ENCODE measurements around the gene DERA.

The DERA gene

DNA sequence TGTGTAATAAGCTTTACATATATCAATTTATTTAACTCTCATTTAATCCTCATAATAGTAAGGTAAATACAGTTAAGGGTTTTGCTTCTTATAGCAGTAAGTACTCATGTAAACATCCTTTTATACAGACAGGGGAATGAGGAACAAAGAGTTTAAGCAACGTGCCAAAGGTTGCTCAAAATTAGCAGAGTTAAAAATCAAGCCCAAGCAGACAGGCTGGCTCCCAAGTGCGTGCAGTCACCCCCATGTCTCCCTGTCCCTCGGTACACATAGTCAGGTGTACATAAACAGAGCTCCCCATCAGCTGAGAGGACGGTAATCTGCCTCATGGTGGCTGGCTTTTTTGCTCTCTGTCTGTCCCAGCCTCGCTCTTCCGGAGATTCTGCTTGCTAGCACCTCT lies 126.4 kb downstream of the DERA start:
- ATAC-seq (ENCODE audit: insufficient read depth, low read depth), result no peak

DNA sequence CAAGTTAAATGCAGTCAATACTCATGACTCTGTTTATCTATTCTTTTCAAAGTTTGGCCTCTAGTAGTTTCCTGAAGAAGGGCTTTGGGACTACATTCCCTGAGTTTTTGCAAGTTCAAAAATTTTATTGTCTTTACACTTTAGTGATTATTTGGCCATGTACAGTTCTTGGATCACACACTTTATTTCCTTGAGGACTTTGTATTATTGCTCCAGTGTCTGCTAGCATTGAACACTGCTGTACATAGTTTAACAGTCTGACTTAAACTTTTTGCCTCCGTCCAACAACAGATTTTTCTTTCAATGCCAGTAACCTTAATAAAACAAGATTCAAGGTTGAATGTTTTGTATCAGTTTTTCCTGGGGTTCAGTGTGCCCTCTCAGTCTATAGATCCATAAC lies 132.3 kb downstream of the DERA start:
- Histone ChIP-seq H3K79me2 (ENCODE audit: insufficient read depth, low read length) (no peaks in the 10 kb centered on the region), H2AFZ (ENCODE audit: low read depth, low read length) (no peak overlapping the region), H3K9ac (ENCODE audit: low read depth, low read length) (no peak overlapping the region), H3K27me3 (ENCODE audit: insufficient read depth, low read length, poor library complexity) (no peaks in the 10 kb centered on the region), H4K20me1 (ENCODE audit: insufficient read depth, low read length) (no peaks in the 10 kb centered on the region), H3K4me1 (ENCODE audit: insufficient read depth, low read length) (no peaks in the 10 kb centered on the region), H3K36me3 (ENCODE audit: insufficient read depth, low read length) (peaks cover 2% of the 10 kb centered on the region; the same call in 1 of the 2 replicates), H3K4me3 (ENCODE audit: low read depth in 1 of 2, low read length in 2 of 2) (no peak overlapping the region), H3K4me2 (ENCODE audit: insufficient read depth, low read length) (no peak overlapping the region), H3K9me3 (ENCODE audit: insufficient read depth, low read length, severe bottlenecking) (no peaks in the 10 kb centered on the region), H3K27ac (ENCODE audit: low read length) (no peak overlapping the region)
- TF ChIP-seq, protein P1, sequence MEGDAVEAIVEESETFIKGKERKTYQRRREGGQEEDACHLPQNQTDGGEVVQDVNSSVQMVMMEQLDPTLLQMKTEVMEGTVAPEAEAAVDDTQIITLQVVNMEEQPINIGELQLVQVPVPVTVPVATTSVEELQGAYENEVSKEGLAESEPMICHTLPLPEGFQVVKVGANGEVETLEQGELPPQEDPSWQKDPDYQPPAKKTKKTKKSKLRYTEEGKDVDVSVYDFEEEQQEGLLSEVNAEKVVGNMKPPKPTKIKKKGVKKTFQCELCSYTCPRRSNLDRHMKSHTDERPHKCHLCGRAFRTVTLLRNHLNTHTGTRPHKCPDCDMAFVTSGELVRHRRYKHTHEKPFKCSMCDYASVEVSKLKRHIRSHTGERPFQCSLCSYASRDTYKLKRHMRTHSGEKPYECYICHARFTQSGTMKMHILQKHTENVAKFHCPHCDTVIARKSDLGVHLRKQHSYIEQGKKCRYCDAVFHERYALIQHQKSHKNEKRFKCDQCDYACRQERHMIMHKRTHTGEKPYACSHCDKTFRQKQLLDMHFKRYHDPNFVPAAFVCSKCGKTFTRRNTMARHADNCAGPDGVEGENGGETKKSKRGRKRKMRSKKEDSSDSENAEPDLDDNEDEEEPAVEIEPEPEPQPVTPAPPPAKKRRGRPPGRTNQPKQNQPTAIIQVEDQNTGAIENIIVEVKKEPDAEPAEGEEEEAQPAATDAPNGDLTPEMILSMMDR (IDR thresholded peaks at IDR 0.05; ENCODE audit: borderline replicate concordance, extremely low read depth, low read length, poor library complexity, severe bottlenecking), result no peak
- TF ChIP-seq EZH2 (IDR thresholded peaks at IDR 0.05; ENCODE audit: borderline replicate concordance, low read depth, low read length, severe bottlenecking), result no peak
- ATAC-seq (ENCODE audit: insufficient read depth, low read depth) (no peak), DNase-seq (no peak)

More for the DNA sequence above, 126.4 kb downstream of the DERA start:
- H3K9ac ChIP-seq (ENCODE audit: low read depth, low read length), result no peak overlapping the region
- H3K27ac ChIP-seq (ENCODE audit: low read length), result no peak overlapping the region
- H2AFZ ChIP-seq (ENCODE audit: low read depth, low read length), result no peak overlapping the region
- H3K4me3 ChIP-seq (ENCODE audit: low read depth in 1 of 2, low read length in 2 of 2), result no peak overlapping the region
- no peaks in the 10 kb centered on the region for H3K4me1 ChIP-seq (ENCODE audit: insufficient read depth, low read length)
- H3K27me3 ChIP-seq (ENCODE audit: insufficient read depth, low read length, poor library complexity), result no peaks in the 10 kb centered on the region
- H4K20me1 ChIP-seq (ENCODE audit: insufficient read depth, low read length), result no peaks in the 10 kb centered on the region
- no peaks in the 10 kb centered on the region for H3K9me3 ChIP-seq (ENCODE audit: insufficient read depth, low read length, severe bottlenecking)
- no peak overlapping the region for H3K4me2 ChIP-seq (ENCODE audit: insufficient read depth, low read length)
- TF ChIP-seq, protein P1 (IDR thresholded peaks at IDR 0.05; ENCODE audit: borderline replicate concordance, extremely low read depth, low read length, poor library complexity, severe bottlenecking), result no peak
- TF ChIP-seq EZH2 (IDR thresholded peaks at IDR 0.05; ENCODE audit: borderline replicate concordance, low read depth, low read length, severe bottlenecking), result no peak
- no peaks in the 10 kb centered on the region for H3K79me2 ChIP-seq (ENCODE audit: insufficient read depth, low read length)
- no peak for DNase-seq
- H3K36me3 ChIP-seq (ENCODE audit: insufficient read depth, low read length), result peaks cover 14% of the 10 kb centered on the region; the same call in 1 of the 2 replicates

DNA sequence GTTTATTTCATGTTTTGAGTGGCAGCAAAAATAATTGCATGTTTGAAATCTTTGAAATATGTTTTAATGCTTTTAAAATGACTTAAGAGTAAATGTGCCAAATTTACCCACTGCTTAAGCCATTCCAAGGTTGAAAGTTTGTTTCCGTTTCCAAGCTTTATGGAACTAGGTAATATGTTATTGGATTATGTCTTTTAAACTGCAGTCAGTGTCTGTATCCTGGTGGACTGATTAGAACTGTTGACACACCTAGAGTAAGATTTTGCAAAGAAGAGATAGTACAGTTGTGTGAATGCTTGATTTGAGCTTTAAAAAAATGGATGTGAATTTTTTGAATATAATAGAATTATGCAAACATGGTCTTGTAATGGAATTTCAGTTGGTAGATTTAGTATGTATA lies 135.1 kb downstream of the DERA start:
- TF ChIP-seq, protein P1 (IDR thresholded peaks at IDR 0.05; ENCODE audit: borderline replicate concordance, extremely low read depth, low read length, poor library complexity, severe bottlenecking), result no peak
- no peak for TF ChIP-seq EZH2 (IDR thresholded peaks at IDR 0.05; ENCODE audit: borderline replicate concordance, low read depth, low read length, severe bottlenecking)
- Histone ChIP-seq H3K27me3 (ENCODE audit: insufficient read depth, low read length, poor library complexity) (no peaks in the 10 kb centered on the region), H4K20me1 (ENCODE audit: insufficient read depth, low read length) (no peaks in the 10 kb centered on the region), H3K4me2 (ENCODE audit: insufficient read depth, low read length) (no peak overlapping the region), H2AFZ (ENCODE audit: low read depth, low read length) (no peak overlapping the region), H3K9me3 (ENCODE audit: insufficient read depth, low read length, severe bottlenecking) (peaks cover 3% of the 10 kb centered on the region), H3K27ac (ENCODE audit: low read length) (no peak overlapping the region), H3K9ac (ENCODE audit: low read depth, low read length) (no peak overlapping the region), H3K36me3 (ENCODE audit: insufficient read depth, low read length) (no peaks in the 10 kb centered on the region), H3K79me2 (ENCODE audit: insufficient read depth, low read length) (no peaks in the 10 kb centered on the region), H3K4me1 (ENCODE audit: insufficient read depth, low read length) (no peaks in the 10 kb centered on the region), H3K4me3 (ENCODE audit: low read depth in 1 of 2, low read length in 2 of 2) (no peak overlapping the region)
- DNase-seq (no peak), ATAC-seq (ENCODE audit: insufficient read depth, low read depth) (no peak)

DNA sequence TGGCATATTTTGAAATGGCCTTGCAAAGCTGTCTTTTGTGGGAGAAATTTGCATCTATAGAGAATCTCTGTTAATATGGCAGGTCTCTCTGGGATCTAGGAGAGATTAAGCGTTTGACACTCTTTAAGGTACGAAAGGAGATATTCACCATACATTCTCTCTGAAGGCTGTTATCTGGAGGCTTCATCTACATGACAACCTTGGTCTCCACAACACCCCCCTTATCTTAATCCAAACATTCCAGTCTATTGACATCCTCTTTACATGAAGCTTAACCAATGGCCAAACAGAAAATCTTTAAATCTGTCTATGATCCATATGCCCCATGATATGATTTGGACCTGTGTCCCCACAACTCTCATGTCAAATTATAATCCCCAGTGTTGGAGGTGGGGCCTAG lies 137.4 kb downstream of the DERA start:
- Histone ChIP-seq H2AFZ (ENCODE audit: low read depth, low read length) (no peak overlapping the region), H3K9ac (ENCODE audit: low read depth, low read length) (no peak overlapping the region), H3K4me2 (ENCODE audit: insufficient read depth, low read length) (no peak overlapping the region), H3K36me3 (ENCODE audit: insufficient read depth, low read length) (no peaks in the 10 kb centered on the region), H3K79me2 (ENCODE audit: insufficient read depth, low read length) (no peaks in the 10 kb centered on the region), H3K9me3 (ENCODE audit: insufficient read depth, low read length, severe bottlenecking) (peaks cover 3% of the 10 kb centered on the region), H4K20me1 (ENCODE audit: insufficient read depth, low read length) (no peaks in the 10 kb centered on the region), H3K4me3 (ENCODE audit: low read depth in 1 of 2, low read length in 2 of 2) (no peak overlapping the region), H3K27me3 (ENCODE audit: insufficient read depth, low read length, poor library complexity) (no peaks in the 10 kb centered on the region), H3K27ac (ENCODE audit: low read length) (no peak overlapping the region), H3K4me1 (ENCODE audit: insufficient read depth, low read length) (no peaks in the 10 kb centered on the region)
- TF ChIP-seq EZH2 (IDR thresholded peaks at IDR 0.05; ENCODE audit: borderline replicate concordance, low read depth, low read length, severe bottlenecking), result no peak
- TF ChIP-seq, protein P1 (IDR thresholded peaks at IDR 0.05; ENCODE audit: borderline replicate concordance, extremely low read depth, low read length, poor library complexity, severe bottlenecking), result no peak
- ATAC-seq (ENCODE audit: insufficient read depth, low read depth) (no peak), DNase-seq (no peak)

Measured in DND-41 (cell line).